ENCODE results near the gene NUDC. TPM values are rescaled to one million over a fixed set of nuclear protein-coding genes. Genes with fewer than 3 reads are reported as not detected.

NUDC gene
- total RNA-seq, 4 donors from 2014 or later: 35.5 to 53.7 (median 44.5) TPM

GRCh38 chr1:26887125-26887524, 34.4 kb upstream of the NUDC start:
- ATAC-seq (ENCODE audit: low FRiP score) (no peak), DNase-seq (ENCODE audit: low spot score) (no peak)
- TF ChIP-seq CTCF (IDR thresholded peaks at IDR 0.05): no peak

- DNase-seq (ENCODE audit: low spot score) (no peak), ATAC-seq (ENCODE audit: low FRiP score) (no peak)
- no peak for TF ChIP-seq CTCF (IDR thresholded peaks at IDR 0.05)
These were observed 33.3 kb upstream of the NUDC start for GRCh38 chr1:26888231-26888630.

- TF ChIP-seq CTCF (IDR thresholded peaks at IDR 0.05): no peak
- DNase-seq (ENCODE audit: low spot score) (peak; percentile 38), ATAC-seq (ENCODE audit: low FRiP score) (peak; percentile 83)
These were observed 31.7 kb upstream of the NUDC start, which contains the start of gene GPN2 for GRCh38 chr1:26889551-26890466. Gene GPN2 (minus strand): TSS chr1:26890283. CDS start chr1:26890096, 187 bp downstream.

- DNase-seq (ENCODE audit: low spot score): no peak
- TF ChIP-seq CTCF (IDR thresholded peaks at IDR 0.05): no peak
- ATAC-seq (ENCODE audit: low FRiP score): peak; percentile 11
These were observed 31.1 kb upstream of the NUDC start for GRCh38 chr1:26890467-26890796.

- ATAC-seq (ENCODE audit: low FRiP score) (no peak), DNase-seq (ENCODE audit: low spot score) (no peak)
- no peak for TF ChIP-seq CTCF (IDR thresholded peaks at IDR 0.05)
These were observed 27.3 kb upstream of the NUDC start for GRCh38 chr1:26894263-26894662.

GRCh38 chr1:26897351-26897750, 24.2 kb upstream of the NUDC start:
- DNase-seq (ENCODE audit: low spot score) (no peak), ATAC-seq (ENCODE audit: low FRiP score) (no peak)
- no peak for TF ChIP-seq CTCF (IDR thresholded peaks at IDR 0.05)

All from omental fat pad (tissue), 4 donors.